GM12878 (cell line): Measurements from ENCODE around the gene ELP2.

Experiments used
- ATF3 ChIP-seq: IDR thresholded peaks from 2 replicates; pipeline ENCODE4 v1.6.1; 2011; ENCODE audit warnings: low read depth, mild to moderate bottlenecking, low read length, moderate library complexity, borderline replicate concordance; ENCODE audit errors: extremely low read depth
- CHD2 ChIP-seq: IDR thresholded peaks from 2 replicates; pipeline ENCODE4 v1.6.1; 2011; ENCODE audit warnings: low read depth, low read length, improper control_type of control experiment, borderline replicate concordance
- MAX ChIP-seq: IDR thresholded peaks from 2 replicates; pipeline ENCODE4 v1.6.1; 2012; ENCODE audit warnings: low read depth, low read length, improper control_type of control experiment
- POLR2AphosphoS5 ChIP-seq: IDR thresholded peaks from 2 replicates; pipeline ENCODE4 v1.6.1; 2011; ENCODE audit warnings: mild to moderate bottlenecking, low read length, inconsistent platforms
- SMARCA5 ChIP-seq: fragments of 450-650 bp; IDR thresholded peaks from 2 replicates; pipeline ENCODE4 v1.6.1; 2017; ENCODE audit warnings: mild to moderate bottlenecking
- STAT3 ChIP-seq: IDR thresholded peaks from 2 replicates; pipeline ENCODE4 v1.6.1; 2011; ENCODE audit warnings: low read depth, low read length, improper control_type of control experiment

DNA sequence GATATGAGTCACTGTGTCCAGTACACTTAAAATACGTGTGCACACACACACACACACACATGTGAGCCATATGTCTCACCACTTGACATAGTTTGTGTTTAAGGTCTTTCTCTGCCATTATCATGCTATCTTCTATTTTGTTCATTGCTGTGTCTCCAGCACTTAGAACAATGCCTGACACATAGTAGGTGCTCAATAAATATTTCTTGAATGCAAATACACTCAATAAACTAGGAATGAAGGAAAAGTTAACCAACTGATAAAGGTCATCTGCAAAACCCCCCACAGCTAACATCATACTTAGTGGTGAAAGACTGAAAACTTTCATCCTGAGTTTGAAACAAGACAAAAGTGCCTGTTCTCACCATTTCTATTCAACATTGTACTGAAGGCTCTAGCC is 62.0 kb downstream of the ELP2 start:
- TF ChIP-seq POLR2AphosphoS5 (no peak), STAT3 (no peak), SMARCA5 (no peak), CHD2 (no peak), ATF3 (no peak), MAX (no peak)
